ENCODE measurements around the gene CLIP4. TPM values are rescaled to one million over a fixed set of nuclear protein-coding genes. Genes with fewer than 3 reads are reported as not detected.
A peak's percentile ranks its signal among the peaks of the same experiment; 100 is the strongest.

Gene CLIP4
- total RNA-seq, 2 experiments from 2014 or later: 25.1 to 26.6 TPM

GRCh38 chr2:29120846-29121245 lies 5.6 kb downstream of the CLIP4 start:
- DNase-seq: no peak
- peaks cover 14% of the 10 kb centered on the region for H3K9me3 Mint-ChIP-seq
- H3K4me3 Mint-ChIP-seq: no peak overlapping the region
- peaks cover 70% of the 10 kb centered on the region for H3K4me1 Mint-ChIP-seq (ENCODE audit: low read depth)
- H3K27ac Mint-ChIP-seq: no peak overlapping the region
- peaks cover 39% of the 10 kb centered on the region for H3K36me3 Mint-ChIP-seq (ENCODE audit: low read depth)
- intact Hi-C loops (cut with micrococcal nuclease): loop anchor here (1.0 kb wide), 1 partner anchor 9 kb away; no protein-coding TSS in a partner anchor
- CTCF ChIA-PET: interaction anchor here (0.6 kb wide), 1 partner anchor 225 kb away, joined by 3 read pairs; no protein-coding TSS in a partner anchor
- H3K27me3 Mint-ChIP-seq (ENCODE audit: low read depth): no peaks in the 10 kb centered on the region

GRCh38 chr2:29123617-29124349 lies 8.6 kb downstream of the CLIP4 start:
- intact Hi-C loops (cut with micrococcal nuclease): no loop called here
- CTCF ChIA-PET: interaction anchor here (0.6 kb wide), 1 partner anchor 657 kb away, joined by 3 read pairs; no protein-coding TSS in a partner anchor
- H3K9me3 Mint-ChIP-seq: peaks cover 14% of the 10 kb centered on the region
- H3K4me3 Mint-ChIP-seq: no peak overlapping the region
- no peaks in the 10 kb centered on the region for H3K27me3 Mint-ChIP-seq (ENCODE audit: low read depth)
- peak overlapping the region; percentile 65 for H3K27ac Mint-ChIP-seq
- DNase-seq: peak; percentile 45
- peaks cover 34% of the 10 kb centered on the region for H3K36me3 Mint-ChIP-seq (ENCODE audit: low read depth)
- peaks cover 63% of the 10 kb centered on the region for H3K4me1 Mint-ChIP-seq (ENCODE audit: low read depth)

- Mint-ChIP-seq H3K36me3 (ENCODE audit: low read depth) (peaks cover 34% of the 10 kb centered on the region), H3K27ac (no peak overlapping the region), H3K9me3 (peaks cover 14% of the 10 kb centered on the region), H3K27me3 (ENCODE audit: low read depth) (no peaks in the 10 kb centered on the region), H3K4me3 (no peak overlapping the region), H3K4me1 (ENCODE audit: low read depth) (peaks cover 58% of the 10 kb centered on the region)
- intact Hi-C loops (cut with micrococcal nuclease): no loop called here
- DNase-seq: no peak
- CTCF ChIA-PET: interaction anchor here (0.6 kb wide), 1 partner anchor 658 kb away, joined by 3 read pairs; no protein-coding TSS in a partner anchor
These were observed 9.3 kb downstream of the CLIP4 start for GRCh38 chr2:29124504-29124903.

- intact Hi-C loops (cut with micrococcal nuclease): loop anchor here (1.0 kb wide), 2 partner anchors 9 to 13 kb away; no protein-coding TSS in a partner anchor
- H3K27me3 Mint-ChIP-seq (ENCODE audit: low read depth): no peaks in the 10 kb centered on the region
- no peak for DNase-seq
- H3K27ac Mint-ChIP-seq: peak overlapping the region; percentile 50
- H3K4me3 Mint-ChIP-seq: no peak overlapping the region
- CTCF ChIA-PET: interaction anchor here (1.3 to 2.4 kb wide), 3 partner anchors 10 to 16 kb away, joined by 3 to 8 read pairs (median 4); no protein-coding TSS in a partner anchor
- peaks cover 40% of the 10 kb centered on the region for H3K4me1 Mint-ChIP-seq (ENCODE audit: low read depth)
- peaks cover under 1% of the 10 kb centered on the region for H3K9me3 Mint-ChIP-seq
- peaks cover 19% of the 10 kb centered on the region for H3K36me3 Mint-ChIP-seq (ENCODE audit: low read depth)
These were observed 14.5 kb downstream of the CLIP4 start for GRCh38 chr2:29129586-29130281.

GRCh38 chr2:29130295-29130694 lies 15.1 kb downstream of the CLIP4 start:
- intact Hi-C loops (cut with micrococcal nuclease): loop anchor here (1.0 kb wide), 2 partner anchors 10 to 14 kb away; no protein-coding TSS in a partner anchor
- no peak overlapping the region for H3K4me3 Mint-ChIP-seq
- DNase-seq: peak; percentile 73
- peak overlapping the region; percentile 50 for H3K27ac Mint-ChIP-seq
- peaks cover 13% of the 10 kb centered on the region for H3K36me3 Mint-ChIP-seq (ENCODE audit: low read depth)
- H3K27me3 Mint-ChIP-seq (ENCODE audit: low read depth): no peaks in the 10 kb centered on the region
- H3K9me3 Mint-ChIP-seq: no peaks in the 10 kb centered on the region
- CTCF ChIA-PET: interaction anchor here (0.6 to 2.4 kb wide), 3 partner anchors 11 to 47 kb away, joined by 4 to 8 read pairs (median 4); no protein-coding TSS in a partner anchor
- H3K4me1 Mint-ChIP-seq (ENCODE audit: low read depth): peaks cover 34% of the 10 kb centered on the region

GRCh38 chr2:29134933-29135332 lies 19.7 kb downstream of the CLIP4 start:
- DNase-seq: no peak
- intact Hi-C loops (cut with micrococcal nuclease): no loop called here
- H3K27ac Mint-ChIP-seq: no peak overlapping the region

GRCh38 chr2:29139152-29139551 lies 23.9 kb downstream of the CLIP4 start:
- no peak overlapping the region for H3K27ac Mint-ChIP-seq
- intact Hi-C loops (cut with micrococcal nuclease): no loop called here

More at GRCh38 chr2:29134933-29135332, 19.7 kb downstream of the CLIP4 start:
- Mint-ChIP-seq H3K9me3 (peaks cover 9% of the 10 kb centered on the region), H3K27me3 (ENCODE audit: low read depth) (no peaks in the 10 kb centered on the region), H3K4me1 (ENCODE audit: low read depth) (peaks cover 18% of the 10 kb centered on the region), H3K4me3 (no peak overlapping the region), H3K36me3 (ENCODE audit: low read depth) (peaks cover 46% of the 10 kb centered on the region)
- CTCF ChIA-PET: interaction anchor here (0.5 to 0.6 kb wide), 2 partner anchors 38 to 208 kb away, joined by 3 to 5 read pairs; no protein-coding TSS in a partner anchor

GRCh38 chr2:29139731-29140130 lies 24.5 kb downstream of the CLIP4 start:
- Mint-ChIP-seq H3K27me3 (ENCODE audit: low read depth) (no peaks in the 10 kb centered on the region), H3K36me3 (ENCODE audit: low read depth) (peaks cover 49% of the 10 kb centered on the region), H3K4me3 (no peak overlapping the region), H3K9me3 (peaks cover 9% of the 10 kb centered on the region), H3K27ac (no peak overlapping the region), H3K4me1 (ENCODE audit: low read depth) (peaks cover 12% of the 10 kb centered on the region)
- CTCF ChIA-PET: no interaction called here
- intact Hi-C loops (cut with micrococcal nuclease): no loop called here
- DNase-seq: no peak

More at GRCh38 chr2:29139152-29139551, 23.9 kb downstream of the CLIP4 start:
- peaks cover 9% of the 10 kb centered on the region for H3K9me3 Mint-ChIP-seq
- H3K4me1 Mint-ChIP-seq (ENCODE audit: low read depth): peaks cover 12% of the 10 kb centered on the region
- no peaks in the 10 kb centered on the region for H3K27me3 Mint-ChIP-seq (ENCODE audit: low read depth)
- CTCF ChIA-PET: no interaction called here
- H3K4me3 Mint-ChIP-seq: no peak overlapping the region
- DNase-seq: no peak
- H3K36me3 Mint-ChIP-seq (ENCODE audit: low read depth): peaks cover 49% of the 10 kb centered on the region

GRCh38 chr2:29143657-29144056 lies 28.4 kb downstream of the CLIP4 start:
- Mint-ChIP-seq H3K27me3 (ENCODE audit: low read depth) (no peaks in the 10 kb centered on the region), H3K36me3 (ENCODE audit: low read depth) (peaks cover 31% of the 10 kb centered on the region), H3K4me1 (ENCODE audit: low read depth) (peaks cover 12% of the 10 kb centered on the region), H3K4me3 (no peak overlapping the region), H3K27ac (no peak overlapping the region), H3K9me3 (peaks cover 2% of the 10 kb centered on the region)
- CTCF ChIA-PET: no interaction called here
- no peak for DNase-seq
- intact Hi-C loops (cut with micrococcal nuclease): no loop called here

GRCh38 chr2:29146197-29146596 lies 31.0 kb downstream of the CLIP4 start:
- H3K27ac Mint-ChIP-seq: no peak overlapping the region
- H3K9me3 Mint-ChIP-seq: no peaks in the 10 kb centered on the region
- CTCF ChIA-PET: no interaction called here
- peaks cover 13% of the 10 kb centered on the region for H3K36me3 Mint-ChIP-seq (ENCODE audit: low read depth)
- no peaks in the 10 kb centered on the region for H3K27me3 Mint-ChIP-seq (ENCODE audit: low read depth)
- intact Hi-C loops (cut with micrococcal nuclease): no loop called here
- no peaks in the 10 kb centered on the region for H3K4me1 Mint-ChIP-seq (ENCODE audit: low read depth)
- DNase-seq: no peak
- H3K4me3 Mint-ChIP-seq: no peak overlapping the region

- CTCF ChIA-PET: no interaction called here
- H3K4me1 Mint-ChIP-seq (ENCODE audit: low read depth): no peaks in the 10 kb centered on the region
- no peak for DNase-seq
These were observed 32.7 kb downstream of the CLIP4 start for GRCh38 chr2:29147963-29148362.

GRCh38 chr2:29154610-29155009 lies 39.4 kb downstream of the CLIP4 start:
- Mint-ChIP-seq H3K4me3 (no peak overlapping the region), H3K27ac (no peak overlapping the region), H3K4me1 (ENCODE audit: low read depth) (no peaks in the 10 kb centered on the region), H3K27me3 (ENCODE audit: low read depth) (no peaks in the 10 kb centered on the region), H3K36me3 (ENCODE audit: low read depth) (peaks cover 22% of the 10 kb centered on the region), H3K9me3 (no peaks in the 10 kb centered on the region)
- CTCF ChIA-PET: no interaction called here
- intact Hi-C loops (cut with micrococcal nuclease): no loop called here
- DNase-seq: no peak

More at GRCh38 chr2:29147963-29148362, 32.7 kb downstream of the CLIP4 start:
- Mint-ChIP-seq H3K9me3 (no peaks in the 10 kb centered on the region), H3K4me3 (no peak overlapping the region), H3K27ac (no peak overlapping the region), H3K27me3 (ENCODE audit: low read depth) (no peaks in the 10 kb centered on the region), H3K36me3 (ENCODE audit: low read depth) (peaks cover 19% of the 10 kb centered on the region)
- intact Hi-C loops (cut with micrococcal nuclease): no loop called here
